Mucosa of descending colon (tissue), 3 donors: Measurements from ENCODE around the gene PARM1. TPM values are rescaled to one million over a fixed set of nuclear protein-coding genes. Genes with fewer than 3 reads are reported as not detected.

Experiments
- ATAC-seq: fragments of 200-7000 bp; cut with Tn5 transposase; one replicate; pipeline ENCODE4 v1.9.1; 2020; ENCODE audit warnings: mild to moderate bottlenecking, moderate library complexity
- DNase-seq, 3 donors: peaks; one replicate each; pipeline ENCODE4 v3.0.0-alpha.2; 2020
- H3K36me3 ChIP-seq: fragments of 200-600 bp; one replicate; pipeline ENCODE4 v1.8.0; 2021; ENCODE audit warnings: low read depth, mild to moderate bottlenecking
- H3K4me1 ChIP-seq: fragments of 200-600 bp; one replicate; pipeline ENCODE4 v1.8.0; 2021; ENCODE audit warnings: low read depth, mild to moderate bottlenecking
- H3K4me3 ChIP-seq: fragments of 200-600 bp; one replicate; pipeline ENCODE4 v1.8.0; 2021; ENCODE audit warnings: mild to moderate bottlenecking
- H3K9me3 ChIP-seq: fragments of 200-600 bp; one replicate; pipeline ENCODE4 v1.8.0; 2021; ENCODE audit warnings: mild to moderate bottlenecking
- CTCF ChIP-seq: fragments of 200-600 bp; IDR thresholded peaks from one replicate; pipeline ENCODE4 v1.8.0; 2022; ENCODE audit warnings: antibody characterized with exemption, mild to moderate bottlenecking
- intact Hi-C, 2 donors: fragments of 100-400 bp; cut with DNase I in 1 of 2; cut with micrococcal nuclease in 1 of 2; formaldehyde crosslinking; loops; one replicate each; pipeline versions ENCODE4 v1.11.0 to v1.11.1; 2022; cut with DNase I, micrococcal nuclease
- total RNA-seq, 3 donors: library from RNA; stranded (reverse); fragmentation: NEBNext Ultra II Directional in 2 of 3; extraction: Animal tissue kit (Norgen Biotek cat#: 25700) in 2 of 3; gene quantifications; one replicate each; pipeline versions ENCODE4 v1.2.1 to v1.2.4, GENCODE V29; 2021 to 2023
- donor health status: DM: no; HTN: no; CAD: no; lungs with moderate emphysema.
- donor health status: DM: no; HTN: no; CAD: no.
- donor health status: DM: no; HTN: yes; CAD: no.

The PARM1 gene
- total RNA-seq, 3 donors from 2014 or later = 120 to 286 (median 209) TPM

- intact Hi-C loops = no loop called here
- peaks cover 21% of the 10 kb centered on the region for H3K4me1 ChIP-seq
- DNase-seq = no peak
- no peak overlapping the region for H3K4me3 ChIP-seq
- ATAC-seq = peak; percentile 22
- H3K36me3 ChIP-seq = no peaks in the 10 kb centered on the region
- H3K9me3 ChIP-seq = no peaks in the 10 kb centered on the region
- no peak for TF ChIP-seq CTCF
Measured at GRCh38 chr4:75031775-75032174, 98.9 kb downstream of the PARM1 start.

GRCh38 chr4:75034523-75034922 lies 101.6 kb downstream of the PARM1 start:
- DNase-seq (peak in 1 of 3 donors; percentile 40), ATAC-seq (peak; percentile 50)
- H3K36me3 ChIP-seq = no peaks in the 10 kb centered on the region
- peaks cover 16% of the 10 kb centered on the region for H3K4me1 ChIP-seq
- H3K4me3 ChIP-seq = no peak overlapping the region
- intact Hi-C loops = no loop called here
- H3K9me3 ChIP-seq = no peaks in the 10 kb centered on the region
- TF ChIP-seq CTCF = no peak

GRCh38 chr4:75035321-75035720 lies 102.4 kb downstream of the PARM1 start:
- H3K9me3 ChIP-seq = no peaks in the 10 kb centered on the region
- no peak for ATAC-seq
- no peaks in the 10 kb centered on the region for H3K36me3 ChIP-seq
- peaks cover 16% of the 10 kb centered on the region for H3K4me1 ChIP-seq
- H3K4me3 ChIP-seq = no peak overlapping the region
- no peak for DNase-seq
- intact Hi-C loops = no loop called here
- TF ChIP-seq CTCF = no peak

GRCh38 chr4:75036046-75036830 lies 103.3 kb downstream of the PARM1 start:
- Histone ChIP-seq H3K4me1 (peaks cover 16% of the 10 kb centered on the region), H3K9me3 (no peaks in the 10 kb centered on the region), H3K4me3 (no peak overlapping the region), H3K36me3 (no peaks in the 10 kb centered on the region)
- intact Hi-C loops = no loop called here
- TF ChIP-seq CTCF = no peak
- no peak for DNase-seq
- peak; percentile 14 for ATAC-seq

- no peak for TF ChIP-seq CTCF
- Histone ChIP-seq H3K4me1 (peaks cover 12% of the 10 kb centered on the region), H3K9me3 (no peaks in the 10 kb centered on the region), H3K4me3 (no peak overlapping the region), H3K36me3 (no peaks in the 10 kb centered on the region)
- intact Hi-C loops = no loop called here
- DNase-seq (peak in 1 of 3 donors; percentile 41), ATAC-seq (peak; percentile 64)
Measured at GRCh38 chr4:75037252-75037651, 104.3 kb downstream of the PARM1 start.
